GM04503 (cell line): ENCODE results near the gene C1QTNF5.
A peak's percentile ranks its signal among the peaks of the same experiment; 100 is the strongest.

Source experiments
- DNase-seq: peaks from one replicate; pipeline ENCODE4 v3.0.0-alpha.2; 2012; ENCODE audit warnings: low read depth

The C1QTNF5 gene

GRCh38 chr11:119337581-119338317 is 2.9 kb downstream of the C1QTNF5 start:
- no peak for DNase-seq

GRCh38 chr11:119336744-119337469 is 3.8 kb downstream of the C1QTNF5 start:
- DNase-seq: no peak

GRCh38 chr11:119335655-119336543 is 4.8 kb downstream of the C1QTNF5 start:
- no peak for DNase-seq

GRCh38 chr11:119335091-119335654 is 5.5 kb downstream of the C1QTNF5 start:
- DNase-seq: no peak

GRCh38 chr11:119334174-119334930 is 6.3 kb downstream of the C1QTNF5 start, which contains the start of gene RNF26:
RNF26 (plus strand) TSS chr11:119334527; CDS start chr11:119335123, 596 bp downstream.
- DNase-seq: peak; percentile 88

GRCh38 chr11:119332111-119332765 is 8.4 kb downstream of the C1QTNF5 start:
- DNase-seq: no peak

GRCh38 chr11:119330237-119330636 is 10.4 kb downstream of the C1QTNF5 start:
- DNase-seq: no peak

- no peak for DNase-seq
These were observed 11.4 kb downstream of the C1QTNF5 start for GRCh38 chr11:119329320-119329719.

- DNase-seq: no peak
These were observed 16.5 kb downstream of the C1QTNF5 start for GRCh38 chr11:119324189-119324588.

- DNase-seq: no peak
These were observed 17.1 kb downstream of the C1QTNF5 start for GRCh38 chr11:119323532-119324033.

GRCh38 chr11:119322921-119323531 is 17.7 kb downstream of the C1QTNF5 start:
- DNase-seq: no peak

GRCh38 chr11:119322360-119322739 is 18.3 kb downstream of the C1QTNF5 start:
- DNase-seq: no peak

- no peak for DNase-seq
These were observed 19.7 kb downstream of the C1QTNF5 start for GRCh38 chr11:119320776-119321524.

GRCh38 chr11:119320240-119320775 is 20.4 kb downstream of the C1QTNF5 start:
- DNase-seq: no peak

- no peak for DNase-seq
These were observed 20.9 kb downstream of the C1QTNF5 start for GRCh38 chr11:119319700-119320239.

GRCh38 chr11:119319136-119319699 is 21.5 kb downstream of the C1QTNF5 start:
- no peak for DNase-seq

GRCh38 chr11:119318240-119319135 is 22.2 kb downstream of the C1QTNF5 start:
- DNase-seq: no peak
